ENCODE data around the gene PSMD14.

PSMD14 gene

DNA sequence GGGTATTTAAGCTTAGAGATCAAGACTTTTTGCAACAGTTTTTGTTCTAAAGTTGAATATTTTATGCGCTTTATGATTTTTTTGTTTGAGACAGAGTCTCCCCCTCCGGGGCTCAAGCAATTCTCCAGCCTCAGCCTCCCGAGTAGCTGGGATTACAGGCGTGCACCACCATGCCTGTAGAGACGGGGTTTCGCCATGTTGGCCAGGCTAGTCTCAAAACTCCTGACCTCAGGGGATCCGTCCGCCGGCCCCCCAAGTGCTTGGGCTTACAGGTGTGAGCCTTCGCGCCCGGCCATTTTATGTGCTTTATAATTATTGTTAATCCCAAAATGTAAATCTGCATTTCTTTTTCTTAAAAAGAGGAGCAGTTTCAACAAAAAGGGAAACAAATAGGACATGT, 136.9 kb downstream of the PSMD14 start:
- no peaks in the 10 kb centered on the region for H3K36me3 ChIP-seq (ENCODE audit: control insufficient read depth in 2 of 2, insufficient read depth in 1 of 2, low read length in 2 of 2)
- CTCF ChIA-PET, result interaction anchor here (0.6 kb wide), 1 partner anchor 61 kb away, joined by 3 read pairs; no protein-coding TSS in a partner anchor
- no peaks in the 10 kb centered on the region for H3K9me3 ChIP-seq (ENCODE audit: control insufficient read depth, insufficient read depth, low read depth, low read length)
- H3K4me1 ChIP-seq (ENCODE audit: control insufficient read depth, insufficient read depth, low read length), result no peaks in the 10 kb centered on the region
- H3K4me3 ChIP-seq (ENCODE audit: low read depth, low read length), result no peak overlapping the region
- POLR2A ChIA-PET, result no interaction called here
- no peak overlapping the region for H3K27ac ChIP-seq (ENCODE audit: extremely low read depth, low read depth, low read length)
- TF ChIP-seq PBX3 (CRISPR knock-in tag; IDR thresholded peaks at IDR 0.05) (no peak), GLI4 (tag by site-specific recombination; IDR thresholded peaks at IDR 0.05) (no peak), ZNF843 (tag by site-specific recombination; IDR thresholded peaks at IDR 0.05) (no peak), ZNF239 (tag by site-specific recombination; IDR thresholded peaks at IDR 0.05) (no peak), KLF16 (tag by site-specific recombination; IDR thresholded peaks at IDR 0.05) (no peak), KLF17 (tag by site-specific recombination; IDR thresholded peaks at IDR 0.05) (no peak)

DNA sequence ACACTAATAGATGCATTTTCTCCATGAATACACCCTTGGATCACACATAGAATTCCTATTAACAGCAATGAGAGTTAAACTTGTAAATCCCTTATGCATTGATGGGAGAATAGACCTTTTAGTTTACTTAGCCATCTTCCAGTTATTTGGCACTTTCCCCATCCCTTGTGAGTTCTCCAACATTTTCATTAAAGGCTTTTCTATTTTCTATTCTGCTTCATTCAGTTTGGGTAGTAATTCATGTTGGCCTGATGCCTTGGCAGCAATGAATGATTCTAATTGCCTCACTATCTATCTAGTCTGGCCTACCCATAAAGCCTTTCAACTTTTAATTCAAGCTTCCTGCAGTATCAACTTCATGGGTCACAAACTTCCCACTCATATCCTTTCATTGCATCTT, 140.2 kb downstream of the PSMD14 start:
- TF ChIP-seq ZBTB48 (tag by site-specific recombination; IDR thresholded peaks at IDR 0.05) (no peak), ZNF629 (tag by site-specific recombination; IDR thresholded peaks at IDR 0.05) (no peak), ZNF514 (tag by site-specific recombination; IDR thresholded peaks at IDR 0.05) (no peak), YY1 (tag by site-specific recombination; IDR thresholded peaks at IDR 0.05) (no peak), ZNF423 (tag by site-specific recombination; IDR thresholded peaks at IDR 0.05) (no peak), ZNF146 (tag by site-specific recombination; IDR thresholded peaks at IDR 0.05) (no peak), GLIS1 (tag by site-specific recombination; IDR thresholded peaks at IDR 0.05) (no peak), PRDM6 (tag by site-specific recombination; IDR thresholded peaks at IDR 0.05) (no peak), ZNF175 (tag by site-specific recombination; IDR thresholded peaks at IDR 0.05) (no peak), REPIN1 (tag by site-specific recombination; IDR thresholded peaks at IDR 0.05; ENCODE audit: low read depth) (no peak), ZXDB (tag by site-specific recombination; IDR thresholded peaks at IDR 0.05) (no peak), SALL2 (tag by site-specific recombination; IDR thresholded peaks at IDR 0.05; ENCODE audit: borderline replicate concordance) (no peak), ZFP37 (tag by site-specific recombination; IDR thresholded peaks at IDR 0.05) (no peak), ZNF366 (tag by site-specific recombination; conservative IDR thresholded peaks at IDR 0.05) (no peak), MEIS1 (CRISPR knock-in tag; IDR thresholded peaks at IDR 0.05; ENCODE audit: borderline replicate concordance) (no peak), ZNF843 (tag by site-specific recombination; IDR thresholded peaks at IDR 0.05) (no peak), MZF1 (tag by site-specific recombination; IDR thresholded peaks at IDR 0.05; ENCODE audit: borderline replicate concordance) (no peak), ZIC2 (tag by site-specific recombination; IDR thresholded peaks at IDR 0.05) (no peak)
- TF ChIP-seq, protein P1, sequence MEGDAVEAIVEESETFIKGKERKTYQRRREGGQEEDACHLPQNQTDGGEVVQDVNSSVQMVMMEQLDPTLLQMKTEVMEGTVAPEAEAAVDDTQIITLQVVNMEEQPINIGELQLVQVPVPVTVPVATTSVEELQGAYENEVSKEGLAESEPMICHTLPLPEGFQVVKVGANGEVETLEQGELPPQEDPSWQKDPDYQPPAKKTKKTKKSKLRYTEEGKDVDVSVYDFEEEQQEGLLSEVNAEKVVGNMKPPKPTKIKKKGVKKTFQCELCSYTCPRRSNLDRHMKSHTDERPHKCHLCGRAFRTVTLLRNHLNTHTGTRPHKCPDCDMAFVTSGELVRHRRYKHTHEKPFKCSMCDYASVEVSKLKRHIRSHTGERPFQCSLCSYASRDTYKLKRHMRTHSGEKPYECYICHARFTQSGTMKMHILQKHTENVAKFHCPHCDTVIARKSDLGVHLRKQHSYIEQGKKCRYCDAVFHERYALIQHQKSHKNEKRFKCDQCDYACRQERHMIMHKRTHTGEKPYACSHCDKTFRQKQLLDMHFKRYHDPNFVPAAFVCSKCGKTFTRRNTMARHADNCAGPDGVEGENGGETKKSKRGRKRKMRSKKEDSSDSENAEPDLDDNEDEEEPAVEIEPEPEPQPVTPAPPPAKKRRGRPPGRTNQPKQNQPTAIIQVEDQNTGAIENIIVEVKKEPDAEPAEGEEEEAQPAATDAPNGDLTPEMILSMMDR (tag by site-specific recombination; IDR thresholded peaks at IDR 0.05), result no peak
- TF ChIP-seq, protein P2, sequence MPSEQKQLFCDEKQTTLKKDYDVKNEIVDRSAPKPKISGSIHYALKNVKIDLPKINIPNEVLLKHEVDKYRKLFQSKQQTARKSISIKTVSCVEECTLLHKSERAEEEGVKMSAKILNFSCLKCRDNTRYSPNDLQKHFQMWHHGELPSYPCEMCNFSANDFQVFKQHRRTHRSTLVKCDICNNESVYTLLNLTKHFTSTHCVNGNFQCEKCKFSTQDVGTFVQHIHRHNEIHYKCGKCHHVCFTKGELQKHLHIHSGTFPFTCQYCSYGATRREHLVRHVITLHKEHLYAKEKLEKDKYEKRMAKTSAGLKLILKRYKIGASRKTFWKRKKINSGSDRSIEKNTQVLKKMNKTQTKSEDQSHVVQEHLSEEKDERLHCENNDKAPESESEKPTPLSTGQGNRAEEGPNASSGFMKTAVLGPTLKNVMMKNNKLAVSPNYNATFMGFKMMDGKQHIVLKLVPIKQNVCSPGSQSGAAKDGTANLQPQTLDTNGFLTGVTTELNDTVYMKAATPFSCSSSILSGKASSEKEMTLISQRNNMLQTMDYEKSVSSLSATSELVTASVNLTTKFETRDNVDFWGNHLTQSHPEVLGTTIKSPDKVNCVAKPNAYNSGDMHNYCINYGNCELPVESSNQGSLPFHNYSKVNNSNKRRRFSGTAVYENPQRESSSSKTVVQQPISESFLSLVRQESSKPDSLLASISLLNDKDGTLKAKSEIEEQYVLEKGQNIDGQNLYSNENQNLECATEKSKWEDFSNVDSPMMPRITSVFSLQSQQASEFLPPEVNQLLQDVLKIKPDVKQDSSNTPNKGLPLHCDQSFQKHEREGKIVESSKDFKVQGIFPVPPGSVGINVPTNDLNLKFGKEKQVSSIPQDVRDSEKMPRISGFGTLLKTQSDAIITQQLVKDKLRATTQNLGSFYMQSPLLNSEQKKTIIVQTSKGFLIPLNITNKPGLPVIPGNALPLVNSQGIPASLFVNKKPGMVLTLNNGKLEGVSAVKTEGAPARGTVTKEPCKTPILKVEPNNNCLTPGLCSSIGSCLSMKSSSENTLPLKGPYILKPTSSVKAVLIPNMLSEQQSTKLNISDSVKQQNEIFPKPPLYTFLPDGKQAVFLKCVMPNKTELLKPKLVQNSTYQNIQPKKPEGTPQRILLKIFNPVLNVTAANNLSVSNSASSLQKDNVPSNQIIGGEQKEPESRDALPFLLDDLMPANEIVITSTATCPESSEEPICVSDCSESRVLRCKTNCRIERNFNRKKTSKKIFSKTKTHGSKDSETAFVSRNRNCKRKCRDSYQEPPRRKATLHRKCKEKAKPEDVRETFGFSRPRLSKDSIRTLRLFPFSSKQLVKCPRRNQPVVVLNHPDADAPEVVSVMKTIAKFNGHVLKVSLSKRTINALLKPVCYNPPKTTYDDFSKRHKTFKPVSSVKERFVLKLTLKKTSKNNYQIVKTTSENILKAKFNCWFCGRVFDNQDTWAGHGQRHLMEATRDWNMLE (tag by site-specific recombination; conservative IDR thresholded peaks at IDR 0.05; ENCODE audit: low read depth), result no peak

More for the DNA sequence above, 140.2 kb downstream of the PSMD14 start:
- CTCF ChIA-PET, result interaction anchor here (0.7 kb wide), 1 partner anchor 983 kb away, joined by 3 read pairs; no protein-coding TSS in a partner anchor
- Histone ChIP-seq H3K36me3 (ENCODE audit: control insufficient read depth in 2 of 2, insufficient read depth in 1 of 2, low read length in 2 of 2) (no peaks in the 10 kb centered on the region), H3K27ac (ENCODE audit: extremely low read depth, low read depth, low read length) (no peak overlapping the region), H3K4me3 (ENCODE audit: low read depth, low read length) (no peak overlapping the region), H3K9me3 (ENCODE audit: control insufficient read depth, insufficient read depth, low read depth, low read length) (no peaks in the 10 kb centered on the region), H3K4me1 (ENCODE audit: control insufficient read depth, insufficient read depth, low read length) (no peaks in the 10 kb centered on the region)
- POLR2A ChIA-PET, result no interaction called here

Data from HEK293 (cell line).